Ecto neural progenitor cell (in vitro differentiated cells): Measurements from ENCODE around the gene TMEM72.

ENCODE experiments used
- DNase-seq: peaks from one replicate; pipeline ENCODE4 v3.0.0-alpha.2; 2018; ENCODE audit warnings: low spot score

TMEM72 gene

DNA sequence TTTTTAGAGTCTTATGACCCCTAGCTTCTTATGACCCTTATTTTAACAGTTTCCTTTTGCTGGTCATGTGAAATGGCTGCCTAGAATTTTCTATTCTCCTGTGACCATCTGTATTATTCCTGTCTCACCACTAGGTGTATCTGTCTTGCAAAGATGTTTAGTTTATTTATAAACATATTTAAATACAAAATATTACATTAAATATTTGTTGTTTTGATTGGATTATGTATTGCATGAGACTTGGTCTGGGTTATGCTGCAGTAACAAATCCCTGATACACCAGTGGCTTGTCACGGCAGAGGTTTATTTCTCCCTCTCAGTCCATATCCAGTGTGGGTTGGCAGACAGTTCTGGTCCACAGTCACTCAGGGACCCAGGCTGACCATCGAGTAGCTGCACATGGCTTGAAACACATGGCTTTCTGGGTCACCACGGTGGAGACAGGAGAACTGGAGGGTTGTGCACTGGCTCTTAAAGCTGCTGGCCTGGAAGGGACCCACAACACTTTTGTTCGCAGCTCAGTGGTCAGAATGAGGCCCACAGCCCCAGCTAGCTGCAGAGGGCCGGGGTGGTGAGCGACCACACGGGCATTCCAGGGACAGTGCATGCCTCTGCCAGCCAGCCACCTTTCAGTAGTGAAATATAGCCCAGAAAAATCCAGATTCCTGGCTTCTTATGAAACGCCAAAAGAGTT, 55.8 kb downstream of the TMEM72 start:
- no peak for DNase-seq

DNA sequence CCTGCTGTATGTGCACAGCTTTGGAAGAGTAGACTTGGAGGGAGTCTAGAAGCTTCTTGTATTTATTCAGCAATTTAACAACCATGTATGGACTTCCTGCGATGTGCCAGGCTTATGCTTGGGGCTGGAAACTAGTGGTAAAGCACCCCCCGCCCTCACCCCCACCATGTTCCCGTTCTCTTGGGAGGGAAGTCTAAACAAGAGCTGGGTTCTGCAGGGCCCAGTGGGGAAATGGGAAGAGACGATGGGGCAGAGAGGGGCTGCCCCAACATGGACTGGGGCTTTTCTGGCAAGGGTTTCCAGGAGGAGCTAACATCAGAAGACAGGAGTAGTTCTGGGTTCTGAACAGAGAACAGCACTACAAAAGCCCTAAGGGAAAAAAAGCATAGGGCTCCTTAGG, 56.5 kb downstream of the TMEM72 start:
- DNase-seq, result no peak

DNA sequence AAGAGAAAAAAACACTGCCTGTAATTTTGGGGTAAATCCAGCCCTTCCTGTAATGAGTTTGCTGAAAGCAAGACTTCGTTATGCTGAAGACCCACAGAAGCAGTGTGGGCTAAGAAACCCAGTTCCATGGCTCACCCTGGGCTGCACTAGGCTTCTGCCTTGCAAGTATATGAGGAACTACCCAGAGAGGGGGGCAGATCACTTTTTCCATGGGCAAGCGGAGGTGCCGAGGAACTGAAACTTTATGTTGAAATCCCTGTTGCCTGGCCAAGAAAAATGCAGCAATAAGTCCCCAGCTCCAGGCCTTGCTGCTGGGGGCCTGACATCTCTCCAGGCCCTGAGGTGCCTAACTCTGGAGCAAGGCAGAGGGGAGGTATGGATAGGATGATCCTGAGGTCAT, 57.0 kb downstream of the TMEM72 start:
- no peak for DNase-seq

DNA sequence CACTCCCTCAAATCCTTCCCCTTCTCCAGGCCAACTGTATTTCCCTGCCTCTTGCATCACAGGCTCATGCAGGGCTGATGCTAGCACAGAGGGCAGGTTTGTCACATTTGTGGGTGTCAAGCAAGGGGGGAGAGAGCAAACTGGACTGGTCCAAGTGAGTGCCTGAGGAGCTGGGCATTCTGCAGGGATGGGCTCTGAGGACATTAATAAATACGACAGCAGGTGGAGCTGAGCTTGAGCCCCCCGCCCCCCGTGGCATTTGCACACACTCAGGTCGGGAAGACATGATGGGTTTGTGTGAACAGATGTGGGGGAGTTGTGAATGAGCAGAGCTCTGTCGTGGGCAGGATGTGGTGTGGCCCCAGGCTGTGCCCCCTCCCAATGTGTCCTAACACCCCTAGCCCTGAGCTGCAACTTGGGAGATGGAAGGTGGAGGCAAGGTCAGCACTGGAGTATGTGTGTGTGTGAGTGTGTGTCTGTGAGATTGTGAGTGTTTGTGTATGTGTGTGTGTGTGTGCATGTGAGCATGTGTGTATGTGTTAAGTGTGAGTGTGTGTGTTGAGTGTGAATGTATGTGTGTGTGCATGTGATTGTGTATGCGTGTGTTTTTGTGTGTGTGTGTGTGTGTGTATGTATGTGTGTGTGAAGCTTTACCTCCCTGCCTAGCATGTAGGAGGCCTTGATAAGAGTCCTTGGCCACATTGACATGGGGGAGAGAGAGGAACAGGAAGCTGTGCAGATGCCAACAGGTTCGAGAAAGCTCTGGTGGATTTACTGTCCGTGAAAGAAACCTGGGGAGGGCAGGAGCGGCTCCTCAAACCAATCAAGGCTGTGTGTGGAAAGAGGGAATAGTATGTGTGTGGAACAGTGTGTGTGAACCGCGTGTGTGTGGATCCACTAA, 57.6 kb downstream of the TMEM72 start:
- DNase-seq, result no peak

DNA sequence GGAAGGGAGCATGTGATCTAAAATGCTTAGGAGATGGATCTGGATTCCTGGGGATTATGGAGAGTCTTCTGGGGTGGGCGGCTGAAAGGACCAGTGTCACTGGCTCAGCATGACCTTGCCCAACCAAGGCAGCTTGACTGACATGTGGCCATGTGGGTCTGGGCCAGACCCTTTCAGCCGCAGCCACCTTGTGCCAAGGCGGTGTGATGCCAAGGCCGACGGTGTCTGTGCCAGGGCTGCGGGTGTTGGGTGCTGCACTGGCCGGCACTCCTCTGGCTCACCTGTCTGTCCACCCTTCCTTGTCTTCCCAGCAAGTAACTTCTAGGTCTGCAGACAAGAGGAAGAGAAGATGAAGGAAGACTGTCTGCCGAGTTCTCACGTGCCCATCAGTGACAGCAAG, 58.7 kb downstream of the TMEM72 start:
- no peak for DNase-seq

DNA sequence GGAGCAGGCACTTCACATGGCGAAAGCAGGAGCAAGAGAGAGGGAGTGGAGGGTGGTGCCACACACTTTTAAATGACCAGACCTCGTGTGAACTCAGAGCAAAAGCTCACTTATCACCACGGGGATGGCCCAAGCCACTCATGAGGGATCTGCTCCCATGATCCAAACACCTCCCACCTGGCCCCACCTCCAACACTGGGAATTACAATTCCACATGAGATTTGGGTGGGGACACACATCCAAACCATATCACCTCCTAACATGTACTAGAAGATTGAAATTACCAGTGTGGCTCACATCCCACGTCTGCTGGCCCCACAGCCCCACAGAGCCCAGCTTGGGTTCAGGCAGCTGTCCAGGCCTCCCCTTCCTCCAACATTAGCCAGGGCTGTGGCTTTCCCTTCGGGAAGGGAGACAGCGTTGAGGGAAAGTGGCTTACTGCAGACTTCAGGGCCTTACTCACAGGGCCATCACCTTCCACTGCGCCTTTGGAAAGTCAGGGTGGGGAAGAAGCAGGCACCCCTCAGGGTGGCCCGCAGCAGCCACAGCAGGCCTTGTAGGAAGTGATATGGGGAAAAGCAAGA, 59.8 kb downstream of the TMEM72 start:
- DNase-seq, result no peak

DNA sequence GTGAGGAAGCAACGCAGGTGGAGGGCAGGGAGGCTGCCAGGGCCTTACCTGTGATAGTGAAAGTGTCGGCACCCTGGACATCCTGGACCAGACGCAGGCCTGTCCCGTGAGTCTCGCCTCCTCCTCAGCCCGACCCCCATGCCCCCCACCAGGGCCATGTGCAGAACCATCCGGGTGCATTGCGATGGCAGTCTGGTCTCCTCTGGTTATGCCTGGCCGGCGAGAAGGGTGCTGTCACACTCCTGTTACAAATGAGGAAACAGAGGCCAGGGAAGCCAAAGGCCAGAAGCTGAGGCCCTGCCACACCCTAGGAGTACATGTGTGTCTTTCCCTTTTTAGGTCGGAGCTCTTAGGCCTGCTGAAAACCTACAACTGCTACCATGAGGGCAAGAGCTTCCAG, 60.3 kb downstream of the TMEM72 start:
- DNase-seq, result no peak

DNA sequence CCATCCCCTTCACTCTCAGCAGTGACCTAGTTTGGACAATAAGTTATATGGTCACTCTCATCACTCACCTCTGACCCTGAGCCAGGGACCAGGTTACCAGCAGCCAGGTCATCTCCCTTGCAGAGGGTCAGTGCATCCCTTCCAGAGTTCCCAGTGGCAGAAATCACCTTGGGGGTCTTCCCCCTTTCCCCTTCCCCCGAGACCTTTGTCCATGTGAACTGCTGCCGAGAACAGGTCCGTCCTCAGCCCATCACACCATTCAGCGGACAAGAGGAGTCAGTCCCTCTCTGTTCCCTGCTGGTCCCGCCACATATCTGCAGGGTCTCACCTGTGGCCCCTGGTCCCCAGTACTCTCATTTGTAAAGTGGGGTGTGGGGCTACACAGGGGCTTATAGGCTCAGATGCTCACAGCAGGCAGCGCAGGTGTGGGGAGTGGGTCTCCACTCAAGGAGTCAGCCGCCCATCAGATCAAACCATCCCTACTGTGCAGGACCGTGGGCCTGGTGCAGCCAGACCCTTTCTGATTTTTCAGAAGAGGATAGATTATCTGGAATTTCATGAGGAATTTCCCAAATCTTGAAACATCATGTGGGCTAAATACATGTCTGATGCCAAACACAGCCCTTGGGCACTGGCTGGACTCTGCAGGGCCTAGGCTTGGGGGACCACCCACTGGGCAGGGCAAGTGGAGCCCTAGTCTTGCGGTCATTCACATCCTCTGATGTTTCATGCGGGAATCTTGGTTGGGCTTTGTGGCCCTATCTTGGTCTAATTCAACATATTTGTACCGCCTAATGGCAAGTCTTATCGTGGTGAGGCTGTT, 61.0 kb downstream of the TMEM72 start:
- DNase-seq, result no peak

DNA sequence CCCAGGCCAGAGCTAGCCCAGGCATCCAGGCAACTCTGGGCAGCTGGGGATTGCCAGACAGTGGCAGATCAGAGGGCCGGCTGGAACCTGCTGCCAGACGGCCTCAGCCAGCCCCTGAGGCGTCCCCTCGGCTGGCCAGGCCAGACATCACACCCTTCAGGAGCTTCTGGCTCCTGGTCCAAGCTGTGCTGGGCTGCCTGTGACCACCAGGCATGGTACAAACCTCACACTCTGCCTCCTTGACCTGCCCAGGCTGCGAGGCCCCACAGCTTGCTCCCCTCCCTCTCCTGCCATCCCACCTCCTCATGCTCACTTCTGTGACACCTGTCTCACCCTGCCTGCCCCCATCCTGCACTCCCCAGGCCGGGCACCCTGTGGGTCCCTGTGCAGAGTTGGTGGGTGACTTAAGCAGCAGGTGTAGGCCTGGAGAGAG, 61.8 kb downstream of the TMEM72 start:
- no peak for DNase-seq

DNA sequence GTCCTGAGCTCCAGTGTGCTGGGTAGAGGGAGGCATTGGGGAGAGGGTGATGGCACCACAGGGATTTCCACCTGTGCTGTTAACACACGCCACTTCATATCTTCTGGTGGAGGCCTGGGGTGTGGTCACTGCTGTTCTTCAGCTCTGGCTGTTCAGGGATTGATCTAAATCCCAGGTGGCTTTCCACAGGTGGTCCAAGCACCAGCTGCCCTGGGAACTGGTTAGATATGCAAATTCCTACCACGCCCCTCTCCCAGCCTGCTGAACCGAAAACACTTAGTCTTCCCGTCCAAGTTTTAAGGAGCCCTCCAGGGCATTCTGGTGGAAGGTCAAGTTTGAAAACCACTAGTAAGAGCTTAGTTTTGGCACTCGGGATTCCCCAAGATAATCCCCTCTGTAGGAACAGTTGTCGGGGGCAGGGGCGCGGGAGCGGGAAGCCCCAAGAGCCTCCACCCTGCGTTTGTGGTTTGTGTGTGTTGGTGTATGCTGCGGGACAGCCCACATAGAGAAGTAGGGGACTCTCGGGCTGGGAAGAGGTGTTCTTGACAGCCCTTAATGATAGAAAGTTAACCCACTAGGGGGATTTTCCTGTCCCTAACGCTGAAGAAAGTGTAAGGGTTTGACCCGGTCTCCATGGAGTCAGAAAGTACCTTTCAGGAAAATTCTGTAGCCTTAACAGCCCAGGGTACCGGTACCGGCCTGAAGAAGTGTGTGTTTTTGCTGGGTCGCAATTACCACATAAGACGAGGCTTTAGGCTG, 62.4 kb downstream of the TMEM72 start:
- no peak for DNase-seq

DNA sequence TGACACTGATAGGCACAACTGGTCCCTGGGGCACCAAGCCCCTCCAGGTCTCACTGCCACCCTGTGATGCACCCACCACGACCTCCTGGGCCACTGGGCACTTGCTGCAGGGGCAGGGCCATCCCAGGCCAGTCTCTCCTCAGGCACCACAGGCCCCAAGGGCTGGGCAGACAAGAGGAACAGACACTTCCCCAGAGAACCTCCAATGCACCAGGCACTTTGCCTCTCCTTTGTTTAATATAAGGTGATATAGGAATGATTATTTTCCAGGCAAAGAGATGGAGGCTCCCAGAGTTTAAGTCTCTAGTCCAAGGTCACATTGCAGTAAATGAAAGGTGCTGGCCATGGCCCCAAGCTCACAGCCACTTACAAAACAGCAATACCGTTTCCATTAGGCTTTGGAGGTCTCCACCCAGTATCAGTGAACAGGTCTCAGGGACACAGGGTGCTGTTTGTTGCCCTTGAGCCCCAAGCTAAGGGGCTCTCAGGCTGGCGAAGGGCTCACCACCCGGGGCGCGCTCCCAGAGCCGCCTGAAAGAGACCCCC, 63.0 kb downstream of the TMEM72 start:
- DNase-seq, result no peak

DNA sequence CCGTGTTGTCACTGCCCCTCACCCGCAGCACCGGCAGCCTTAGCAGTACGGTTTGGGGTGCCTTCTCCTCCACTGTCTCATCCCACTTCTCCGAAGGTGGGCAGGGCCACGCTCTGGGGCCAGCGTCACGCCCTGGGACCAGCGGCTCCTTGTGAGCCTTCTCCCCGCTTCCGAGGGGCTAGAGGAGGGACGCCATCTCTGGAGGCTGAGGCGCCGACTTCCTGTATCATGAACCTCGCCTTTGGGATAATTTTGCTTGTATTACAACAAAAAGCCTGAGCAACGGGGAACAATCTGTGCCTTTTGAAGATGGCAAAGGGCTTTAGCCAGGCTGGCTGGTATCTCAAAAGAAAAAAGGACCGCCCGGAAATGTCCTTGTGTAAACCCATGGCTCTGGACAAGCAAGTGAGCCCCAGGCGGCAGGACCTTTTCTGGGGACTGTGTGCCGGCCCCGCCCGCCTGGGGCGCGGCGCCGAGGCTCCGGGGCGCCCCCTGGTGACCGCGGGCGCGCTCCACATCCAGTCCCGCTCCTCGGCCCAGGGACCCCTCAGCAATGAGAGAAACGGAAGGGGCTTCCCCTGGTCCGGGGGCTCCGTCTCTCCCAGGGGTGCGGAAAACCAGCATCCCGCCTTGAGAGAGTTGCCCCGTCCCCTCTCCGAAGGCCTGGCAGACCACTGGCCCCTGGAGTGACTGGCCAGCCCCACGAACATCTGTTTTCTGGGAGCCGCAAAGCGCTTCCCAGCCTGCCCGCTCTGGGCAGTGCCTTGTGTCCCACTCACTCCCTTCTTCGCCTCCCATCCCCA, 63.7 kb downstream of the TMEM72 start:
- peak; percentile 84 for DNase-seq

DNA sequence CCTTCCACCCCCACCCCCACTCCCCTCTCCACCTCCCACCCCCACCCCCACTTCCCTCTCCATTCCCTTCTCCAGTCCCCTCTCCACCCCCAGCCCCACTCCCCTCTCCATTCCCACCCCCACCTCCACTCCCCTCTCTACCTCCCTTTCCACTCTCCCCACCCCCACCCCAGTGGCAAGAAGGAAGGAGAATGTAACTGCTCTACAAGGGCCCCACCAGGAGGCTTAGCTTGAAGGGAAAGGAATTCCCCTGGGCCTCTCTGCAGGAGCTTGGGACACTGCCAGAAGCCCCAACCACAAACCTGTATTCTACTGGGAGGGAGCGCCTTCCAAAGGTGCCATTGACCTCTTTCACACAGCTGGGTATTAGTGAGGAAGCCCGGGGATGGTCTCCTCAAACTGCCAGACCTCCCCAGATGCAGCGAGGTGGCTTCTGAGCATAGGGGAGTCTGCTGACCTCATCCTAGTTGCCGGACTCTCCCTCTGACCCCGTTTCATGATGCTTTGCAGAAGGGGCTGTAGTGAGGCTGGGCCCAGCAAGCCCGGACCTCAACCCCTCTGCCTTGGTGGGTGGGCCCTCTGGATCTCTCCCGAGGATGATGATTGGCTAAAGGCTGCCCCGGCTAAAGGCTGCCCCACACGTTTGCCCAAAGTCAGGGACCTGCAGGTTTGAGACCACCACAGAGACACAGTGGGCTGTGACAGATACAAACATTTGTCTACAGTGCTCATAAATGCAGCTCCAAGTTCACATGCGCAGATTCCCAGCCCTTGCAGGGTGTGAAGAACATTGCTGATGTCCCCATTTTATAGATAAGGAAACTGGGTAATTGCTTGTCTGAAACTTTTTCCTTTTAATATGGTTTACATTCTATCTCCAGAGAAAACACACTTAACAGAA, 64.5 kb downstream of the TMEM72 start:
- no peak for DNase-seq

DNA sequence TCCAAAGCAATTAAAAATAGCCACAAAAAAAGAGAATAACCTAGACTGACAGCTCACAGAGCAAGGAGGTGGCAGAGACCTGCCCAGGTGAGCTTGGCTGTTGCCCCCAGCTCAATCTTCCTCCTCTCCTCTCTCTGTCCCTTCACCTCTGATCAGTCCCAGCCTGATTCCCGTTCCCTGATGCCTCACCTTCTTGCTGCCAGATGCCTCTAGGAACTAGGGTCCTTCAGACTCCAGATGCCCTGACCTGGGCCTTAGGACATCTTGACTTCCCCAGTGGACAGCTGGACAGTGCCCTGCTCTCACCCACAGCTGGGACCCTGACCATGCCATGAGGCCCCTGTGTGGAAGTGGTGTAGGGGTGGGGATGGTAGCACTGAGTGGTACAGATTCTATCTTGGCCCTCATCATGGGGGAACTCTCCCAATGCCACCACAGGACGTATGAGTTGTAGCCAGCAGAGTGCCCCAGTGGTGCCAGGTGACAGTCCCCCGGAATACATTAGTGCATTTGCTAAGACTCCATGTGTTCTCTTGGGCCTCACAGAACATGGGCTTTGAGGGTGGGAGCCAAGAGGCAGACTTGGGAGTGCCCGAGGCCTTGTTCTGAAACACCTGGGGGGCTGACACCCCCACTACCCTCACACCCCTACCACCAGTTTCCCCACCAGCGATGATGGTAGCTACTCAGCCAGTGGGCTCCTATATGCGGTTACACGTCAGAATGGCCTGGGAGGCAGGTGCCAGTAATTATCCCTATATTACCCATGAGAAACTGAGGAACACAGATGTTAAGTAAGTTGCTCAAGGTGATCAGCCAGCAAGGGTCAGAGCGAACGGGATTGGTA, 65.4 kb downstream of the TMEM72 start:
- DNase-seq, result no peak

DNA sequence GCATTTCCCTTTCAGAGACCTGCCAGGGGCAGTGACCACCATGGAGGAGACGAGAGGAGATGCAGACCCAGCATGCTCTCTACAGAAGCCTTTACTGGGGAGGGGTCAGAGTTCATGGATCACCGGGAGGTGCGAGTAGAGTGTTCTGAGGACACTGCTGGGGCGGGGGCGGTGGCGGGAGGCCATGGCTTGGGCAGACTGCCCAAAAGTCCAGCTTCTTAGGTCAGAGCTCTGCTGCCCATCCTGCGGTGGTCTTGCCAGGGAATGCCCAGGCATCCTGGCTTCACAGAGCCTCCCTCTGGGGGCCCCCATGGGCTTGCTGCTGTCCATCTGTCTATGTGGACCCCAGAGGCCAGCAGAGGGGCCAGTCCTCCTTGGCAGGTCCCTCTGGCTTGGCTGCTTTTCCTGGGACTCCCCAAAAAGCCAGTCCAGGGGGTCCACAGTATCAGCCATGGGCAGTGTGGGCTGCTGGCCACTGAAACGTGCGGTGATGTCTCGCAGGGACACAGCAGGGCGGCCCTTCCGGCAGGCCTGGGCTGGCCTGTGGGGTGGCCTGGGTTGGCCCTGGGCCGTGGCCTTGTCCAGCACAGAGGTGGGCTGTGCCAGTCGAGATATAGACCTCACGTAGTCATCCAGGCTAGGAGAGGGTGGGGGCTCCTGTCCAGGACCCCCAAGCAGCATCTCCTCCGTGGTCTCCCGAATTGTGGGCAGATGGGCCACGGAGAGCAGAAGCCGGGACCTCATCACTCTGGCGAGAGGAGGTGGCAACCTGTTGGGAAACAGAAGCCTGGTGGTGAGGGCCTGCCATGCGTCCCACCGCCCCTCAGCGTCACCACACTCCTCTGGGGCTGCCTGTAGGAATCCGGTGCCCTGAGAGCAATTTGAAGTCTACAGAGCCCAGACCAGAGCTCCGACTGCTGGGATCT, 66.4 kb downstream of the TMEM72 start:
- no peak for DNase-seq

DNA sequence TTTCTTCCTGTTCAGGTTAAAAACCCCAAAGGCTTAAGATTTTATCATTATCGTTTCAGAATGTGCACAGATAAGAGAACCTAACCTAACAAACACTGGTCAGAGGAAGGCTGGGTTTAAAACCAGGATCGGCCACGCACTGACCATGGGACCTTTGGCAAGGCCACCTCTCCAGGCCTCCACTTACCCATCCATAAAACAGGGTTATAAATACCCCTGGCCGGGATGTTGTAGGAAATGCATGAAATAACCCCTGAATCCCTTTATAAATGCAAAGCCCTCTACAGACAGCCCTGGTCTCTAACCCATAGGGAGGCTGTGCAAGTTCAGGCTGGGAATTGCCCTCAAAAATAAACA, 67.1 kb downstream of the TMEM72 start:
- no peak for DNase-seq

DNA sequence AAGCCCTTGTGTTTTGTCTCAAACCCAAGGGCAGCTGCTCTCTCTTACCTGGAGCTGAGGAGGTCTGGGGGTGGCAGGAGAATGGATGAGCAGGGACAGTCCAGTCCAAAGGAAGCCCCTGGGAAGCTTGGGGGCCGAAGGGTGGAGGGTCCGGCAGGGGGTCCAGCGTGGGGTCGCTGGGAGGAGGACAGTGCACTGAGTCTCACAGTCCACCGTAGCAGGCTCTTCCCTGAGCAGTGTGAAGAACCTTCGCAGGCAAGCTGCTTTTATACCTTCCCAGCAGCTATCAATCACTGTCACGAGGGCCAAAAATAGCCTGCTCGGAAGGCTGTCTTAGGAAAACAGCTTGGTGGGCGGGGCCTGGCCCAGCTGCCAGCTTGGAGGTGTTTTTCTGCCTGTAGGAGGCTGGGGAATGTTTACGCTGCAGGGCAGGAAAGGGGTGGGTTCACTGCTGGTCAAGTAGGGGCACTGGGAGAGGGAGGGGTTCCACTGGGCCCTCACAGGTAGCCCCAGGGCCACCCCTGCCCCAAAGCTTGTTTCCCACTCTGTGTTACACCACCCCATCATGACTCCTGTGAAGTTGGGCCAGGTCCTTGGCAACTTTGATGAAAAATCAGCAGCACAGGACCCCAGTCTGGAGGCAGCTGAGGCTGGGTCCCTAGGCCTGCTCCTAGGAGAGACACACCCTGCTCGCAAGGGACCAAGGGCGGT, 67.6 kb downstream of the TMEM72 start, which contains the start of gene DEPP1:
Gene DEPP1 (minus strand): TSS at position 240 of the 711 bp plus-strand sequence. CDS start 779 bp downstream, outside the sequence.
- peak; percentile 85 for DNase-seq
